ENCODE results near the gene SLC7A9. TPM values are rescaled to one million over a fixed set of nuclear protein-coding genes. Genes with fewer than 3 reads are reported as not detected.
"Not testable (repeated sequence)": the region's sequence is repeated elsewhere in the genome, so short reads cannot be mapped to it uniquely, and the experiment has no call there.

SLC7A9 gene
- total RNA-seq, 1 donor from 2014 or later, result 0.70 TPM

- DNase-seq (ENCODE audit: low spot score), result no peak
These were observed 68.8 kb downstream of the SLC7A9 start for GRCh38 chr19:32800754-32801153.

GRCh38 chr19:32800191-32800590, 69.4 kb downstream of the SLC7A9 start:
- DNase-seq (ENCODE audit: low spot score), result no peak

- no peak for DNase-seq (ENCODE audit: low spot score)
These were observed 71.4 kb downstream of the SLC7A9 start for GRCh38 chr19:32798201-32798600.

- DNase-seq (ENCODE audit: low spot score), result no peak
These were observed 80.1 kb downstream of the SLC7A9 start for GRCh38 chr19:32789429-32789828.

GRCh38 chr19:32787895-32788294, 81.7 kb downstream of the SLC7A9 start:
- DNase-seq (ENCODE audit: low spot score), result not testable (repeated sequence)

- not testable (repeated sequence) for DNase-seq (ENCODE audit: low spot score)
These were observed 82.3 kb downstream of the SLC7A9 start for GRCh38 chr19:32787161-32787813.

- DNase-seq (ENCODE audit: low spot score), result not testable (repeated sequence)
These were observed 87.5 kb downstream of the SLC7A9 start for GRCh38 chr19:32782089-32782488.

- no peak for DNase-seq (ENCODE audit: low spot score)
These were observed 88.3 kb downstream of the SLC7A9 start for GRCh38 chr19:32781280-32781679.

Other genes with a start within 250 kb of the SLC7A9 start
- 53.7 TPM for gene ANKRD27, start 194.6 kb downstream of the SLC7A9 start, total RNA-seq
- gene RGS9BP, start 193.9 kb downstream of the SLC7A9 start, total RNA-seq, result 0.16 TPM
- gene NUDT19, start 177.9 kb downstream of the SLC7A9 start, total RNA-seq, result 17.0 TPM
- gene TDRD12, start 150.0 kb downstream of the SLC7A9 start, total RNA-seq, result 0.34 TPM
- 25.4 TPM for gene CEP89, start 102.2 kb upstream of the SLC7A9 start, total RNA-seq
- gene FAAP24, start 102.5 kb upstream of the SLC7A9 start, total RNA-seq, result 4.9 TPM
- 18.4 TPM for gene RHPN2, start 195.1 kb upstream of the SLC7A9 start, total RNA-seq
- 14.9 TPM for gene GPATCH1, start 211.4 kb upstream of the SLC7A9 start, total RNA-seq

Data from ureter (tissue), 1 donor.